Measurements from ENCODE around the gene POLK.

DNA sequence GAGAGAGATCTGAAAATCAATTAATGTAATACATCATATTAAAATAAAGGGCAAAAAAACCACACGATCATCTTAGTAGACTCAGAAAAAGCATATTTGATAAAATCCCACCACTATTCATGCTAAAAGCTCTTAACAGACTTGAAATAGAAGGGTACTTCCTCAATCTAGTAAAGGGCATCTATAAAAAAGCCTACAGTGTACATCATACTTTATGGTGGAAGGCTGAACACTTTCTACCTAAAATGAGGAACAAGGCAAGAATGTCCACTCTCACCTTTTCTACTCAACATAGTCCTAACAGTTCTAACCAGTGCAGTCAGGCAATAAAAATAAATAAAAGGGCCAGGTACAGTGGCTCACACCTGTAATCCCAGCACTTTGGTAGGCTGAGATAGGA lies 38.9 kb downstream of the POLK start:
- no peak for TF ChIP-seq MYC (IDR thresholded peaks at IDR 0.05; ENCODE audit: low read depth, low read length)
- TF ChIP-seq, protein P1, sequence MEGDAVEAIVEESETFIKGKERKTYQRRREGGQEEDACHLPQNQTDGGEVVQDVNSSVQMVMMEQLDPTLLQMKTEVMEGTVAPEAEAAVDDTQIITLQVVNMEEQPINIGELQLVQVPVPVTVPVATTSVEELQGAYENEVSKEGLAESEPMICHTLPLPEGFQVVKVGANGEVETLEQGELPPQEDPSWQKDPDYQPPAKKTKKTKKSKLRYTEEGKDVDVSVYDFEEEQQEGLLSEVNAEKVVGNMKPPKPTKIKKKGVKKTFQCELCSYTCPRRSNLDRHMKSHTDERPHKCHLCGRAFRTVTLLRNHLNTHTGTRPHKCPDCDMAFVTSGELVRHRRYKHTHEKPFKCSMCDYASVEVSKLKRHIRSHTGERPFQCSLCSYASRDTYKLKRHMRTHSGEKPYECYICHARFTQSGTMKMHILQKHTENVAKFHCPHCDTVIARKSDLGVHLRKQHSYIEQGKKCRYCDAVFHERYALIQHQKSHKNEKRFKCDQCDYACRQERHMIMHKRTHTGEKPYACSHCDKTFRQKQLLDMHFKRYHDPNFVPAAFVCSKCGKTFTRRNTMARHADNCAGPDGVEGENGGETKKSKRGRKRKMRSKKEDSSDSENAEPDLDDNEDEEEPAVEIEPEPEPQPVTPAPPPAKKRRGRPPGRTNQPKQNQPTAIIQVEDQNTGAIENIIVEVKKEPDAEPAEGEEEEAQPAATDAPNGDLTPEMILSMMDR (IDR thresholded peaks at IDR 0.05; ENCODE audit: low read depth, low read length), result no peak

Data from NB4 (cell line).